OCI-LY1 (cell line): ENCODE results near the gene TP53BP2.

ENCODE experiments used
- CTCF ChIP-seq: fragments of 200-600 bp; sonication (generic), shearing (Covaris generic); IDR thresholded peaks from 2 replicates; pipeline ENCODE4 v1.5.1; 2017; ENCODE audit warnings: mild to moderate bottlenecking, antibody characterized with exemption, low read length, moderate library complexity, mixed read lengths
- EZH2 ChIP-seq: fragments of 200-600 bp; sonication (generic), shearing (Covaris generic); IDR thresholded peaks from 2 replicates; pipeline ENCODE4 v1.8.0; 2017; ENCODE audit warnings: borderline replicate concordance, mixed run types, mild to moderate bottlenecking, antibody characterized with exemption, low read length, moderate library complexity, mixed read lengths

- TF ChIP-seq CTCF: no peak
- TF ChIP-seq EZH2: no peak
These were observed 71.5 kb downstream of the TP53BP2 start for GRCh38 chr1:223774134-223774814.
